KBM-7 (cell line): ENCODE data around the gene DPY19L3.
"Not testable (repeated sequence)": the region's sequence is repeated elsewhere in the genome, so short reads cannot be mapped to it uniquely, and the experiment has no call there.

Source experiments
- DNase-seq: peaks from one replicate; pipeline ENCODE4 v3.0.0-alpha.2; 2015
- in situ Hi-C: fragments of 300-500 bp; cut with MboI; formaldehyde crosslinking; loops from 2 replicates; pipeline ENCODE4 v1.14.3; 2020; ENCODE audit warnings: low sequenced_read_pairs, low pct_unique_long_range_greater_than_20kb, mixed read lengths

The DPY19L3 gene, protein sequence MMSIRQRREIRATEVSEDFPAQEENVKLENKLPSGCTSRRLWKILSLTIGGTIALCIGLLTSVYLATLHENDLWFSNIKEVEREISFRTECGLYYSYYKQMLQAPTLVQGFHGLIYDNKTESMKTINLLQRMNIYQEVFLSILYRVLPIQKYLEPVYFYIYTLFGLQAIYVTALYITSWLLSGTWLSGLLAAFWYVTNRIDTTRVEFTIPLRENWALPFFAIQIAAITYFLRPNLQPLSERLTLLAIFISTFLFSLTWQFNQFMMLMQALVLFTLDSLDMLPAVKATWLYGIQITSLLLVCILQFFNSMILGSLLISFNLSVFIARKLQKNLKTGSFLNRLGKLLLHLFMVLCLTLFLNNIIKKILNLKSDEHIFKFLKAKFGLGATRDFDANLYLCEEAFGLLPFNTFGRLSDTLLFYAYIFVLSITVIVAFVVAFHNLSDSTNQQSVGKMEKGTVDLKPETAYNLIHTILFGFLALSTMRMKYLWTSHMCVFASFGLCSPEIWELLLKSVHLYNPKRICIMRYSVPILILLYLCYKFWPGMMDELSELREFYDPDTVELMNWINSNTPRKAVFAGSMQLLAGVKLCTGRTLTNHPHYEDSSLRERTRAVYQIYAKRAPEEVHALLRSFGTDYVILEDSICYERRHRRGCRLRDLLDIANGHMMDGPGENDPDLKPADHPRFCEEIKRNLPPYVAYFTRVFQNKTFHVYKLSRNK

DNA sequence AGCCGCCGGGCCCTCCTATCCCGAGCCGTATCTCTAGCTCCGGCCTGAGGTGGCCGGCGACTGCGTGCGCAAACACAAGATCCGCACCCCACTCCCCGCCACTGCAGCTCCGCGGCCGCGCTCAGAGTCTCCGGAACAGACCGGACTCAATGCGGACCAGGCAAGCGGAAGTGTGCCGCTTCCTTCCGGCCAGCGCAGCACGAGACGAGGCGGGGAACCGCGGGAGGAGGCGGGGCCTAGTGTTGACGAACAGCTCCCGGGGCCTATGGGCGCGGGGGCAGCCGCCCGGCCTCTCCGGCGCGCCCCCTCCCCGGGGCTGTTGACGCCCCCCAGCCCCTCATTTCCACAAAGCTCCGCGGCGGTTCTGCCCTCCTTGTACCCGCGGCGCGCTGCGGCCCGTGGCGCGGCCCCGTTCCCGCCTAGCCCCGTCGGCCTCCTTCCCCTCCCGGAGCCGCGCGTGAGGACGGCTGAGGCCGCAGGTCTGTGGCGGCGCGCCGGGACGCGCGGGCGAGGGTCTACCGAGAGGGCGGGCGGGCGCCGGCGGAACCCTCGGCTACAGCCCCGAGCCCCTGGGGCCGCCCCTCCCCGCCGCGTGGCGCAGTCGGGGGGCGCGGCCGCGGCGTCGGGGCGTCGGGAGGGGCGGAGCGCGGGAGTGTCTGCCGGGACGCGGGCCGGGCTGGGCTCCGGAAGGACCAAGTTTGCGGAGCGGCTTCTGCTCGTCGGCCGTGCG lies at the start of gene DPY19L3:
TSS of gene DPY19L3 (plus strand) at position 340 of the 730 bp plus-strand sequence. CDS start 2,484 bp downstream, outside the sequence.
- DNase-seq, result peak; percentile 95
- in situ Hi-C loops, result no loop called here

DNA sequence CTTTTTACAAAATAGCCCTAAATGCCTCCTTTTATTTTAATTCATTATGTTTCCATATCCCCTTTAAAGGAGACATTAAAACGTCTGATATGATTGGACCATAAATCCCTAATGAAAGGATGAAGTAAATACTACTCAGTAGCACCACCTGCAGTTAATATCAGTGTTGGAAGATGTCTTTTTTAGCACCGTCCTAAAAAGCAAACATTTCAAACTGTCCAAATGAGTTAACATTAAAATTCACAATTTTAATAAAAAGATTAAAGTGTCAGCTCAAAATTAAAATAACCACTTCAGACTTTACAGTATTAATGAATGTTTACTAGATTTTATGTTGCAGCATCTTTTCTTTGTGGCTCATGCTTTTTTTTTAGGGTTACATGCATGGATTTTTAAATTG lies 47.9 kb upstream of the DPY19L3 start:
- no peak for DNase-seq
- in situ Hi-C loops, result no loop called here

DNA sequence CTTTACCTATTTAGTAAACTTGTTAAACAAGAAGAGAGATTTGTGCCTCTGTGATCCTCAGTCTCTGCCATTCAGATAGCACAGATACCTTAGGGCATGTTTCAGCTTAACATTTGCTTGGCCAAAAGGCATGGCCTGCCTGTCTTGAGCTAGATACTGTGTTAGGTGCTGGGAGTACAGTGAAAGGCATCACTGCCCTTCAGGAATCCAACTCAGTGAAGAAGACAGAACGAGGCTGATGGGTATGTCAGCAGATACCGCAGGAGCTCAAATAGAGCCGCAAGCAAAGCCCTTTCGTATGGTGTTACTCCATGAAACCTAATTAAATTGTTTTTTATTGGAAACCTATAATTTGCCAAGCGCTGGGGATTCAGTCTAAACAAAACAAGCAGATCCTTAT lies 47.2 kb upstream of the DPY19L3 start:
- in situ Hi-C loops, result no loop called here
- DNase-seq, result no peak

DNA sequence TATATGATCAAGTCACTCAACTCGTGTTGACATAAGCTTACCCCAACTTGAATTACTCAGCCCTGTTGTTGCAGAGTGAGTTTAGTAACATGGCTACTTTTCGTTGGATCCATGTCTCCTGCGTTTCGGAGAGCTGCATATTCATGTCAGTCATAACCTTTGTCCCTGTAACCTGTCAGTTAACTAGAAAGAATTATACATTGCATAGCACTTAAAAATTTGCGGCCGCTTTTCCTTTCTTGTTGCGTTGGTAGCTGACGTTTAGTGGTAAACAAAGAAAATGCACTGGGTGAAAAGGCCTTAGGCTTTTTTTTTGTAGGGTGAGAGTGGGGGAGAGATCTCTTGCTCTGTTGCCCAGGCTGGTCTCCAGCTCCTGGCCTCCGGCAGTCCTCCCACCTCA lies 46.0 kb upstream of the DPY19L3 start:
- in situ Hi-C loops, result no loop called here
- DNase-seq, result no peak

DNA sequence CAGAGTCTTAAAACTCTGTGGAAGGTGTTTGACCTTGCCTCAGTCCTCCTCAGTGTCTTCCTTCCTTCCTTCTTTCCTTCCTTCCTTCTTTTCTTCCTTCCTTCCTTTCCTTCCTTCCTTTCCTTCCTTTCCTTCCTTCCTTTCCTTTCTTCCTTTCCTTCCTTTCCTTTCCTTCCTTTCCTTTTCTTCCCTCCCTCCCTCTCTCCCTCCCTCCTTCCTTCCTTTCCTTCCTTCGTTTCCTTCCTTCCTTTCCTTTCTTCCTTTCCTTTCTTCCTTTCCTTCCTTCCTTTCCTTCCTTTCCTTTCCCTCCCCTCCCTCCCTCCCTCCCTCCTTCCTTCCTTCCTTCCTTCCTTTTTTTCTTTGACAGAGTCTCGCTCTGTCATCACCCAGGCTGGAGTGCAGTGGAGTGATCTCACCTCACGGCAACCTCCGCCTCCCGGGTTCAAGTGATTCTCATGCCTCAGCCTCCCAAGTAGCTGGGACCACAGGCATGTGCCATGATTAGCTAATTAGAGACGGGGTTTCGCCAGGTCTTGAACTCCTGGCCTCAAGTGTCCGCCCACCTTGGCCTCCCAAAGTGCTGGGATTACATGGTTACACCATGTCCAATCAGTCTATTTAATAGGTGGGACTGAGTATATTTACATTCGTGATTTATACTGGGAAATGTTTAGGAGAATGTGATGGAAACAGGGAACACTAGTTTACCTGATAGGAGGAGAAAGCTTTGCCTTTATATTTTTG lies 43.8 kb upstream of the DPY19L3 start:
- in situ Hi-C loops, result no loop called here

DNA sequence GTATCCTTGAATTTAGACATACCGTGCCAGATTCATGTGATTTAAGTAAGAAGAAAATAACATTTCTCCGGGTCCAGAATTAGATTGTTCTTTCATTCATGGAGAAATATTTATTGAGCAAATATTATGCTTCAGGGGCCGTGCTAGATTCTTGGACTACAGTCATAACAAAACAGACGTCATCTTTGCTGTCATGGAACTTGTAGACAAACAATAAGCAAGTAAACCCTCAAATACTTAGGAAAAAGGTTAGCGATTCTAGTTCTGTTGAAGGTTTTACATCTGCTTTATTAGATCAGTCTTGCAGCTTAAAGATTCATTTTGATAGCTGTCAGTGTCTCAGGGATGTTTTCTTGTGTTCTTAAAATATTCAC lies 43.3 kb upstream of the DPY19L3 start:
- in situ Hi-C loops, result no loop called here

More for the DNA sequence above, 43.8 kb upstream of the DPY19L3 start:
- no peak for DNase-seq

DNA sequence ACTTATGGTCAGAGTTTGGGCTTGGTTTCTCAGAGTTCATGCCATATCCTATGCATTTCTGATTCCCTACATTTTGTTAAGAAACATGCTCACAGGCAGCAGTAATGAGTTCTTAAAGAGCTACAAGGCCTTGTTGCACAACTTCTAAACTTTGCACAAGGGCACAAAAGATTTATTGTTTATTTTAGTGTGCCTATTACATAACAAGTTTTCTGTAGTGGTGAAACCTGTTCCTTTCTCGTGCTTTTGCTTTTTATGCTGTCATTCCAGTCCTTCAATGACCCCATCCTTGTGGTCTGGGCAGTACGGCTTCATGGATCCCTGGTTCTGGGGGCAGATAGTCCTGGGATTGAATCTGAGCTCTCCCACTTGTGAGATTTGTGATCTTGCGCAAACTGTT lies 42.4 kb upstream of the DPY19L3 start:
- in situ Hi-C loops, result no loop called here
- DNase-seq, result no peak

More for the DNA sequence above, 43.3 kb upstream of the DPY19L3 start:
- DNase-seq, result no peak

DNA sequence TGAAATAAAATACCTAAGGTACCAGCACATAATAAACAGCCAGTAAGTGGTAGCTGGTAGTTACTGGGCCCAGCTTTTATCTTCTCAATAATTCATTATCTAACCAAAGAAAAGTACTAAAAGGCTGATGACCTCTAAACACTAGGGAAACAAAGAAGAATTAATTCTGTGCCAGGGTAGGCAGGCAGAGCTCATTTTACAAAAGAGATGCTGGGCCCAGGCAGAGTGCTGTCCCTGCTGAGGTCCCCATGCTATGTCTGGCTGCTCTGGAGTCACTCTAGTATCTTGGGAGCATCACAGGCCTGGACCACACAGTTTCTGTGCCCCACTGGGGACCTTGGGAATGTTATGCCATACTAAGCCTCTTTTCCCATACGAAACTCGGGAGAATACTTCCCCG lies 41.9 kb upstream of the DPY19L3 start:
- in situ Hi-C loops, result no loop called here
- DNase-seq, result no peak

DNA sequence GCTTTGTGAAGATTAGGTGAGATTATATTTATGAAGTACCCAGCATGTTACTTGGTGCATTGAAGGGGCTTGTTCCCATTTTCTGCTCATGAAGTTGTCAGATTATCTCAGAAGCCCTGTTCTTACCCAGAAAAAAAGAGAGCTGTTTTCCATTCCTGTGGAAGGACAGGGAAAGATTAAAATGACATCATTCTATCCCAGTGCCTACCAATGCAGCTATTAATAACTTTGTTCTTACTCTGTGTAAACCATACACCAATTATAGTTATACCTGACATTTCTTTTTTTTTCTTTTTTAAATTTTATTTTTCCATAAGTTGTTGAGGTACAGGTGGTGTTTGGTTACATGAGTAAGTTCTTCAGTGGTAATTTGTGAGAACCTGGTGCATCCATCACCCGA lies 41.5 kb upstream of the DPY19L3 start:
- in situ Hi-C loops, result no loop called here
- no peak for DNase-seq

DNA sequence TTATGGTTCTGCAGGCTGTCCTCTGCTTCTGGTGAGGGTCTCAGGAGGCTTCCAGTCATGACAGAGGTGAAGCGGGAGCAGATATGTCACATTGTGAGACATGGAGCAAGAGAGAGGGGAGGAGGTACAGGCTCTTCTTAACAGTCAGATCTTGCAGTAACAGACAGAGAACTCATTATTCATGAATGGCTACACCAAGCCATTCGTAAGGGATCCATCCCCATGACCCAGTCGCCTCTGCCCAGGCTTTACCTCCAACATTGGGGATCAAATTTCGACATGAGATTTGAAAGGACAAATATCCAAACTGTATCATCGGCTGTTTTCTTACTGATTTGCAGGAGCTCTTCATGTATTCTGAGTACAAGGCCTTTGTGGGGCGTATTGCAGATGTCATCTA lies 38.5 kb upstream of the DPY19L3 start:
- in situ Hi-C loops, result no loop called here
- DNase-seq, result no peak

DNA sequence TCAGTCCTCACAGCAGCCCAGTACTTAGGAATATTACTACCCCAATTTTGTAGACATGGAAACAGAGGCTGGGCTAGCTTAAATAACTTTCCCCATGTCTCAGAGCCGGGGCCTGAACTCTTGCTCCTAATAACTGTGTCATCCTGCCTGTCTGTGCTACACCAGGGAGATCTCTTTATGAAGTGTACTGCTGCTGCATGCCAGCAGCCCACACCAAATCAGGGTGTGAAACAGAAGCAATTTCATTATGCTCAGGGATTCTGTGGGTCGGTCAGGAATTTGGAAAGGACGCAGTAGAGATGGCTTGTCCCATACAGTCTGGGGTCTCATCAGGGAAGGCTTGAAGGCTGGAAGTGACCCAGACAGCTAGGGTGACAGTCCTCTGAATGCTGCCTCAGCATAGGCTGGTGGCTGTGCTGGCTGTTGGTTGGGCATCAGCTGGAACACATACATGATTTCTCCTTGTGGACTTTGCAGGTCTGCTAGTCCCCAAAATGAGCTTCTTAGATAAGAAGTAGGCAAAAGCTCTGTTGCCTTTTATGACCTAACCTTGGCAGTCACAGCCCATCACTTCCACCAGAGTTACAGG lies 37.5 kb upstream of the DPY19L3 start:
- no peak for DNase-seq
- in situ Hi-C loops, result no loop called here

DNA sequence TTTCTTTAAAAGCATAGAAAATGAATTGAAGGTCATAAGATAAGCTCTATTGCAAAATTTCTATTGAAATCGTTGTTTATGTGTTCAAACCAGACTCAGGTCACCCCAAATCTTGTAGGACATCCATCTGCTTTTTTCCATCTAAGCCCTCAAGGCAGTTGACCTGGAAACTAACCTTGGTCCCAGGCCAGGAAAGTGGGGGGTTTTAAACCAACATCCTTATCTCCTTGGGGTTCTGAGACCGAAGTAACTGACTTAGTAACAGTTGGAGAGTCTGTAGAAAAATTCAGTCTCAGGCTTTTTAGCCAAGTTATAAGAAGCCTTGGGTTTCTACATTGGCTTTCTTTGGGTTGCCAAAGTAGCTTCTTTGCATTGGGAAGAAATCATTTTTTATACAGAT lies 36.8 kb upstream of the DPY19L3 start:
- DNase-seq, result no peak
- in situ Hi-C loops, result no loop called here

DNA sequence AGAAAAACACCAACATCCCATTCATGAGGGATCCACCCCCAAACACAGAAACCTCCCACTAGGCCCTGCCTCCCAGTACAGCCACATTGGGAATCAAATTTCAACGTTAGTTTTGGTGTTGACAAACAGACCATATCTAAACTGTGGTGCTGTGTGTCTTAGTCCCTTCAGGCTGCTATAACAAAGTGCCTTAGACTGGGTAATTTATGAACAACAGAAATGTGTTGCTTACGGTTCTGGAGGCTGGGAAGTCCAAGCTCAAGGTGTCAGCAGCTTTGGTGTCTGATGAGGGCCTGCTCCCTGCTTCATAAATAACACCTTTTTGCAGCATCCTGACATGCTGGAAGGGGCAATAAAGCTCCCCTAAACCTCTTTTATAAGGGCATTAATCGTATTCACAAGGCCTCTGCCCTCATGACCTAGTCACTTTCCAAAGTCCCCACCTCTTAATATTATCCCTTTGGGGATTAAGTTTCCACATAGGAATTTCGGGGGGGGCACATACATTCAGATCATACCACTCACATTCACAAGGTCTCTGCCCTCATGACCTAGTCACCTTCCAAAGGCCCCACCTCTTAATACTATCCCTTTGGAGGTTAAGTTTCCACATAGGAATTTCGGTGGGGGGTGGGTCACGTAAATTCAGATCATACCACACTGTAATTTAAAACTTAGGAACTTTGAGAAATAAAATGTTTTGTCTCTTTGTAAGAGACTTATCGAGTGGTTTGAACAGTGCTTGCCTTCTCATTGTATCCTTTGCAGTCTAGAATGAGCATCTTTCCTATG lies 32.6 kb upstream of the DPY19L3 start:
- no peak for DNase-seq
- in situ Hi-C loops, result no loop called here

DNA sequence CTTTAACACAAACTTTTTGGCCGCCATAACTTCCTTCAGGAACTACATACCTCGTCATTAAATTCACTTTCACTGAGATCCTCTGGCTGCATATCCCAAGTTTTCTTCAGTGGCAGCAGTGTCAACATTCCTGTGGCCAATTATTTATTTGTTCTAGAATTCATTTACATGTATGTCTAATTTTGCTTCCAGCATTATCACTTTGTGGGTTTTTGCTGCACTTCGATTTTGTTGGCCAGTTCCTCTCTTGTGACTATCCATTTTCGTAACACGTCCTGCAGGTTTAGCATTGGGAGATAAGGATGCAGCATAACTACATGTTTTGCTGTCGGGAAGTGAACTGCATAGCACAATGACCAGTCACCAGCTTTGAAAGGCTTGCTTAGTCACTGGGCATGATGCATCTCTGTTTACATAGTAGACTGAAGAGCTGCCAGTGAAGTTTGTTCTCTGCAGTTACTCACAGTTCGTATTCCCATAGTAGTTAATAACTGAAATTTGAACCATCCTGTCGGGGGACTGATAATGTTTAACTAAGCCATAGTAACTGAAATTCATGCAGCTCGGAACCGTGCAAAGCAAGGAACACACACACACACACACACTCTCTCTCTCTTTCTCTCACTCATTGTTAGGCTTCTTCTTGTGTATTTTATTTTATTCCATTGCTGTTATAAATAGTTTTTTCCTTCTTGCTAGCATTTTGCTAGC lies 31.8 kb upstream of the DPY19L3 start:
- in situ Hi-C loops, result no loop called here
- no peak for DNase-seq

DNA sequence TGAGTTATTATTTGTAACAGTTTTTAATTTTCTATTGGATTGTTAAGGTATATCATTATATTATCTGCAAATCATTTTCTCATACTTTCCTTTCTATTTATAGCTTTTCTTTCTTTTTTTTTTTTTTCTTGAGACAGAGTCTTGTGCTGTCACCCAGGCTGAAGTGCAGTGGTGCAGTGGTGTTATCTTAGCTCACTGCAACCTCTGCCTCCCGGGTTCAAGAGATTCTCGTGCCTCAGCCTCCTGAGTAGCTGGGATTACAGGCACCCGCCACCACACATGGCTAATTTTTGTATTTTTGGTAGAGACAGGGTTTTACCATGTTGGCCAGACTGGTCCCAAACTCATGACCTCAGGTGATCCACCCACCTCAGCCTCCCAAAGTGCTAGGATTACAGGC lies 31.2 kb upstream of the DPY19L3 start:
- in situ Hi-C loops, DNase-seq: not testable (repeated sequence)

DNA sequence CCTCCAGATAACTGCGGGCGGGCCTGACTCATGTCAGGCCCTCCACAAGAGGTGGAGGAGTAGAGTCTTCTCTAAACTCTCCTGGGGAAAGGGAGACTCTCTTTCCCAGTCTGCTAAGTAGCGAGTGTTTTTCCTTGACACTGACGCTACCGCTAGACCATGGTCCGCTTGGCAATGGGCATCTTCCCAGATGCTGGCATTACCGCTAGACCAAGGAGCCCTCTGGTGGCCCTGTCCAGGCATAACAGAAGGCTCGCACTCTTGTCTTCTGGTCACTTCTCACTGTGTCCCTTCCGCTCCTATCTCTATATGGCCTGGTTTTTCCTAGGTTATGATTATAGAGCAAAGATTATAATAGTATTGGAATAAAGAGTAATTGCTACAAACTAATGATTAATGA lies 28.5 kb upstream of the DPY19L3 start:
- in situ Hi-C loops, result not testable (repeated sequence)
- peak; percentile 11 for DNase-seq

DNA sequence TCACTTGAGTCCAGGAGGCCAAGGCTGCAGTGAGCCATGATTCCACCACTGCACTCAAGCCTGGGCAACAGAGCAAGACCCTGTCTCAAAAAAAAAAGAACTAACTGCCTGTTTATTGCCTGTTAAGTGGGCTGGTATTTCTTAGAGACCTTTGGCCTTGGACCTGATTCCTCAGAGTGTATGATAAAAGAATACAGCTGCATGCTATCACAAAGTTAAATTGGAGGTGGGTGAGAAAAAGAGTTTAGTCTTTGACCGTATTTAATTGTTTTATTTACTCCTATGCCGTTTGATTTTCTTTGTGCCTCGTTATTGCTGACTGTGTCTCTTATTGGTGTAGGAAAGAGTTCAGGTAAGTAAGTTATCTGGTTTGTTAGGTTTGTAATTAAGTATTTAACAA lies 25.3 kb upstream of the DPY19L3 start:
- no peak for DNase-seq
- in situ Hi-C loops, result no loop called here
